Omental fat pad (tissue), 4 donors: ENCODE measurements around the gene TBXAS1. TPM values are rescaled to one million over a fixed set of nuclear protein-coding genes. Genes with fewer than 3 reads are reported as not detected.

Experiments used
- ATAC-seq: fragments of 150-250 bp; one replicate; pipeline ENCODE4 v1.9.1; 2016; ENCODE audit warnings: mild to moderate bottlenecking, moderate library complexity; ENCODE audit not compliant: low FRiP score
- DNase-seq: peaks from one replicate; pipeline ENCODE4 v3.0.0-alpha.2; 2019; ENCODE audit warnings: low spot score
- CTCF ChIP-seq, 3 donors: fragments of 450-650 bp; IDR thresholded peaks; one replicate each; pipeline ENCODE4 v1.5.1; 2016 to 2017; ENCODE audit warnings: antibody characterized with exemption in 3 of 3, mild to moderate bottlenecking in 3 of 3, moderate library complexity in 2 of 3
- total RNA-seq, 4 donors: library from RNA; depleted of rRNA; stranded (reverse); fragments of >200 nt; gene quantifications; one replicate each; pipeline ENCODE4 v1.1.0, GENCODE V29; 2016

TBXAS1 gene
- total RNA-seq, 4 donors from 2014 or later: 22.2 to 63.4 (median 48.6) TPM

GRCh38 chr7:139914306-139915267, 85.5 kb downstream of the TBXAS1 start:
- no peak for TF ChIP-seq CTCF (IDR thresholded peaks at IDR 0.05)
- DNase-seq (no peak), ATAC-seq (no peak)

DNA sequence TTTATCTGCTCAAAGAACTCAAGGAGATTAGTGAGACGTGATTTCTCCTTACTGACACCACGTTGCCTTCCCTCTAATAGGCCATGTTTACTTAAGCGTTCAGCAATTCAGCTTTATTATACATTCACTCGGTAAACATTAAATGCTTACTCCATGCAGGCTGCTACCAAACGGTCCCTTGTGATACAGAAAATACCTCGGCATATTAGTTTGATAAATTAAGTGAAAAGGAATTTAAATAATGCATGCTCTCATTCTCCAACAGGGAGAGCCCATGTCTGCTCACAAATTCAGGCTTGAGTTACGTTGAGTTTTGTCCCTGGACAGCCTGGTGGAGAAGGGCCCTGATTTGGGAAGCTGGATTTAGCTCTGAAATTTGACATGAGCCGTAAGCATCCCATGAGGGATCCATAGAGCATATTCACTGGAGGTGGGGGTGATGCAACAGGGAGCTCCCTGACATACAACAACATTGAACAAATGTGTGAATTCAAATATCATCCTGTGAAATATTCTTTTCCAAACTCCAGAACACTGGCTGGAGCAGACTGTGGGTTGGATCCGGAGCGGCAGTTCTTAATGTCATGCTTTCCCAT, 86.3 kb downstream of the TBXAS1 start:
- ATAC-seq (no peak), DNase-seq (no peak)
- no peak for TF ChIP-seq CTCF (IDR thresholded peaks at IDR 0.05)

- TF ChIP-seq CTCF (IDR thresholded peaks at IDR 0.05): no peak
Observed at GRCh38 chr7:139915864-139916716, 87.0 kb downstream of the TBXAS1 start.

DNA sequence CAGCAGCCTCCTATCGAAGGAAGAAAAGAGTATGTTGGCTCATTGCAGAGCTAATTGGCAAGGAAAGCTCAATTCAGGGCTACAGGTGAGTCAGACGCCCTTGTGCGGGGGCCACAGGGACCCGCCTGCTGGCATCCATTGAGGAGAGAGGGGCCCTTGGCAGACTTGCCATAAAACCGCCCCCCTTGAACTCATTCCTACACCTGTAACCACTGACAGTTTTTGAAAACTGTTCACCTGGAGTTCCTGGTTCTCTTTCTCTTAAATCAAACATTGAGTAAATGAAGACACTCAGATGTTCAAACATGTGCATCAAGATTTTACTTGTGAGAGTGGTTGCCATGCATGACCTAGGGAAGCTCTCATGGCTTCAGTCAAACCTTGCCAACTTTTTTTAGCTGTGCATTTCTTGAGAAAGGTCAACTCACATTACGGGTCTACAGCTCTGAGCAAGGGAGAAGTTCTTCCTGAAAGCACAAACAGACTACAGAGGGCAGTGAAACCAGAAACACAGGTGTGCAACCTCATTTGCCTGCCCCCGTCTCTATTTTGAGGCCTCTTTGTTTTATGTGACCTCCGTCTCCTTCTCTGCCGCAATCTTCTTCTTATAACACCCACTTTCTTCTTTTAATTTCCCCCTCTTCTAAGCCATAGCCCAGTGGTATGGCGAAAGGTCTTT, 87.8 kb downstream of the TBXAS1 start:
- no peak for DNase-seq
- TF ChIP-seq CTCF (IDR thresholded peaks at IDR 0.05): no peak
- no peak for ATAC-seq

More at GRCh38 chr7:139915864-139916716, 87.0 kb downstream of the TBXAS1 start:
- peak; percentile 91 for ATAC-seq
- no peak for DNase-seq

GRCh38 chr7:139917851-139918250, 88.8 kb downstream of the TBXAS1 start:
- no peak for TF ChIP-seq CTCF (IDR thresholded peaks at IDR 0.05)
- no peak for ATAC-seq

GRCh38 chr7:139918480-139918879, 89.4 kb downstream of the TBXAS1 start:
- no peak for DNase-seq
- TF ChIP-seq CTCF (IDR thresholded peaks at IDR 0.05): no peak
- ATAC-seq: no peak

More at GRCh38 chr7:139917851-139918250, 88.8 kb downstream of the TBXAS1 start:
- no peak for DNase-seq
